Fibroblast of upper back skin (primary cell): Measurements from ENCODE around the gene SHISA7.

Experiments
- DNase-seq: peaks from one replicate; pipeline ENCODE4 v3.0.0-alpha.2; 2013

The SHISA7 gene

GRCh38 chr19:55385724-55386492 is 57.2 kb downstream of the SHISA7 start, which contains the start of gene RPL28:
Gene RPL28 (plus strand): TSS chr19:55385932. CDS start chr19:55386358, 426 bp downstream.
- DNase-seq, result peak; percentile 98

GRCh38 chr19:55384920-55385723 is 58.0 kb downstream of the SHISA7 start:
- DNase-seq, result peak; percentile 96

GRCh38 chr19:55384131-55384919 is 58.8 kb downstream of the SHISA7 start, which contains the start of gene TMEM238:
Gene TMEM238 (minus strand): TSS chr19:55384292. CDS start chr19:55384259, 33 bp downstream.
- DNase-seq, result no peak

- DNase-seq, result peak; percentile 62
These were observed 59.6 kb downstream of the SHISA7 start for GRCh38 chr19:55383279-55384130.

GRCh38 chr19:55382522-55383054 is 60.5 kb downstream of the SHISA7 start:
- no peak for DNase-seq

- DNase-seq, result no peak
These were observed 61.1 kb downstream of the SHISA7 start for GRCh38 chr19:55382013-55382412.

GRCh38 chr19:55379174-55379573 is 63.9 kb downstream of the SHISA7 start:
- DNase-seq, result no peak
